GM19468 (cell line): ENCODE measurements around the gene SPTLC2.
"Not testable (repeated sequence)": the region's sequence is repeated elsewhere in the genome, so short reads cannot be mapped to it uniquely, and the experiment has no call there.

Experiments
- ATAC-seq: cut with Tn5 transposase; IDR thresholded peaks from one replicate; pipeline ENCODE4 v1.9.1; 2021; ENCODE audit warnings: mild to moderate bottlenecking, moderate library complexity, moderate number of reproducible peaks; ENCODE audit not compliant: unreplicated experiment; ENCODE audit errors: extremely low read depth

SPTLC2 gene

GRCh38 chr14:77616454-77617229, at the start of gene SPTLC2:
TSS of gene SPTLC2 (minus strand) at chr14:77616637. CDS start at chr14:77616579, 58 bp downstream.
- peak; percentile 93 for ATAC-seq

- ATAC-seq = no peak
These were observed 46.9 kb upstream of the SPTLC2 start for GRCh38 chr14:77663293-77663692.

- not testable (repeated sequence) for ATAC-seq
These were observed 45.1 kb upstream of the SPTLC2 start for GRCh38 chr14:77661562-77661961.

- ATAC-seq = no peak
These were observed 44.3 kb upstream of the SPTLC2 start for GRCh38 chr14:77660754-77661153.

- ATAC-seq = no peak
These were observed 43.4 kb upstream of the SPTLC2 start for GRCh38 chr14:77659831-77660230.

GRCh38 chr14:77657280-77657679, 40.8 kb upstream of the SPTLC2 start:
- ATAC-seq = no peak

- no peak for ATAC-seq
These were observed 37.6 kb upstream of the SPTLC2 start for GRCh38 chr14:77654001-77654441.

- ATAC-seq = no peak
These were observed 32.9 kb upstream of the SPTLC2 start for GRCh38 chr14:77649326-77649725.

- no peak for ATAC-seq
These were observed 32.2 kb upstream of the SPTLC2 start for GRCh38 chr14:77648520-77649200.

GRCh38 chr14:77647853-77648252, 31.4 kb upstream of the SPTLC2 start:
- no peak for ATAC-seq

- no peak for ATAC-seq
These were observed 30.5 kb upstream of the SPTLC2 start for GRCh38 chr14:77646907-77647306.

- no peak for ATAC-seq
These were observed 29.2 kb upstream of the SPTLC2 start for GRCh38 chr14:77645520-77646230.

- ATAC-seq = no peak
These were observed 26.0 kb upstream of the SPTLC2 start for GRCh38 chr14:77642407-77642806.

GRCh38 chr14:77641534-77642341, 25.3 kb upstream of the SPTLC2 start:
- ATAC-seq = no peak

- ATAC-seq = no peak
These were observed 24.5 kb upstream of the SPTLC2 start for GRCh38 chr14:77640756-77641533.

GRCh38 chr14:77638771-77639171, 22.3 kb upstream of the SPTLC2 start:
- ATAC-seq = no peak

GRCh38 chr14:77635869-77636268, 19.4 kb upstream of the SPTLC2 start:
- ATAC-seq = not testable (repeated sequence)

- ATAC-seq = not testable (repeated sequence)
These were observed 19.0 kb upstream of the SPTLC2 start for GRCh38 chr14:77635466-77635865.

- ATAC-seq = no peak
These were observed 13.7 kb upstream of the SPTLC2 start for GRCh38 chr14:77630111-77630510.
